K562 (cell line): ENCODE data around the gene SAE1. TPM values are rescaled to one million over a fixed set of nuclear protein-coding genes. Genes with fewer than 3 reads are reported as not detected.
A peak's percentile ranks its signal among the peaks of the same experiment; 100 is the strongest.

Source experiments
- BRCA1 ChIP-seq, 2 experiments: fragments of 450-650 bp in 1 of 2; sonication (generic) in 1 of 2; formaldehyde crosslinking in 1 of 2; IDR thresholded peaks; 2 replicates each; pipeline versions ENCODE4 v1.5.0 to v1.6.1; 2017 to 2020; ENCODE audit warnings: mild to moderate bottlenecking in 1 of 2, missing genetic modification reagents in 1 of 2
- BRF1 ChIP-seq: IDR thresholded peaks from 3 replicates; pipeline ENCODE4 v1.6.1; 2011; ENCODE audit warnings: borderline replicate concordance, mild to moderate bottlenecking; ENCODE audit not compliant: insufficient read length; ENCODE audit errors: extremely low read depth
- CBFA2T2 ChIP-seq: fragments of 450-650 bp; conservative IDR thresholded peaks from 2 replicates; pipeline ENCODE4 v1.6.1; 2017; ENCODE audit warnings: mild to moderate bottlenecking
- FOSL1 ChIP-seq: fragments of 200-800 bp; sonication (Bioruptor generic); conservative IDR thresholded peaks from 2 replicates; pipeline ENCODE4 v1.6.1; 2016; ENCODE audit warnings: missing genetic modification characterization, missing compliant biosample characterization
- HDAC6 ChIP-seq: IDR thresholded peaks from 2 replicates; pipeline ENCODE4 v1.6.1; 2012; ENCODE audit warnings: low read depth, mild to moderate bottlenecking, control low read depth, inconsistent platforms, low read length, moderate library complexity
- HNRNPLL ChIP-seq: fragments of 200-400 bp; formaldehyde crosslinking; IDR thresholded peaks from 2 replicates; pipeline ENCODE4 v1.6.1; 2017; ENCODE audit warnings: low read length, low read depth, mild to moderate bottlenecking; ENCODE audit not compliant: poor library complexity, severe bottlenecking
- HSF4 ChIP-seq: fragments of 250-450 bp; sonication (Bioruptor Pico); IDR thresholded peaks from 2 replicates; pipeline ENCODE4 v2.1.2; 2022; ENCODE audit warnings: mild to moderate bottlenecking, moderate library complexity, borderline replicate concordance
- KDM4B ChIP-seq, 2 experiments: fragments of 450-650 bp in 1 of 2; sonication (generic) in 1 of 2; IDR thresholded peaks; 2 replicates each; pipeline ENCODE4 v1.6.1; 2016 to 2017; ENCODE audit warnings: borderline replicate concordance in 2 of 2, antibody characterized with exemption in 1 of 2, low read depth in 1 of 2, mild to moderate bottlenecking in 1 of 2
- MXD1 ChIP-seq: fragments of 250-450 bp; sonication (Bioruptor Pico); IDR thresholded peaks from 2 replicates; pipeline ENCODE4 v1.8.0; 2021; ENCODE audit warnings: borderline replicate concordance, mild to moderate bottlenecking, moderate library complexity; ENCODE audit not compliant: poor library complexity, severe bottlenecking
- NFRKB ChIP-seq: fragments of 450-650 bp; IDR thresholded peaks from 2 replicates; pipeline ENCODE4 v1.6.1; 2016; ENCODE audit warnings: low read depth
- NR1H2 ChIP-seq: sonication (generic); formaldehyde crosslinking; IDR thresholded peaks from 2 replicates; pipeline ENCODE4 v1.4.0; 2020; ENCODE audit warnings: mild to moderate bottlenecking, missing genetic modification reagents
- PHF21A ChIP-seq: fragments of 450-650 bp; IDR thresholded peaks from 2 replicates; pipeline ENCODE4 v1.6.1; 2017; ENCODE audit warnings: low read depth, borderline replicate concordance
- PHTF2 ChIP-seq: fragments of 250-450 bp; sonication (Bioruptor Pico); IDR thresholded peaks from 2 replicates; pipeline ENCODE4 v1.5.0; 2021; ENCODE audit warnings: mild to moderate bottlenecking
- RAD51 ChIP-seq: fragments of 450-650 bp; IDR thresholded peaks from 2 replicates; pipeline ENCODE4 v1.7.1; 2016; ENCODE audit warnings: low read depth, mild to moderate bottlenecking, borderline replicate concordance
- SRF ChIP-seq, 2 experiments: fragments of 250-450, 450-650 bp in 1 of 2; sonication (Bioruptor Pico) in 1 of 2; sonication (generic) in 1 of 2; formaldehyde crosslinking; IDR thresholded peaks; 2 replicates each; pipeline versions ENCODE4 v1.5.0 to v1.5.1; 2020 to 2022; ENCODE audit warnings: mild to moderate bottlenecking in 1 of 2, missing genetic modification reagents in 1 of 2
- TEAD4 ChIP-seq, 2 experiments: sonication (generic) in 1 of 2; formaldehyde crosslinking in 1 of 2; IDR thresholded peaks; 2 replicates each; pipeline versions ENCODE4 v1.6.1 to v1.8.0; 2012 to 2022; ENCODE audit warnings: borderline replicate concordance in 1 of 2, inconsistent platforms in 1 of 2, low read length in 1 of 2, mild to moderate bottlenecking in 1 of 2, missing genetic modification reagents in 1 of 2
- UBTF ChIP-seq, 2 experiments: IDR thresholded peaks; 2 replicates each; pipeline ENCODE4 v1.6.1; 2012; ENCODE audit warnings: improper control_type of control experiment in 2 of 2, low read depth in 2 of 2, low read length in 2 of 2, borderline replicate concordance in 1 of 2
- XRCC5 ChIP-seq: fragments of 200-400 bp; formaldehyde crosslinking; IDR thresholded peaks from 2 replicates; pipeline ENCODE4 v1.6.1; 2017; ENCODE audit warnings: low read depth, mild to moderate bottlenecking, low read length
- ZFP36 ChIP-seq: fragments of 150-350 bp; IDR thresholded peaks from 2 replicates; pipeline ENCODE4 v1.6.1; 2018; ENCODE audit warnings: low read length, low read depth; ENCODE audit not compliant: partially characterized antibody
- ZNF436 ChIP-seq: fragments of 250-450, 450-650 bp; sonication (Bioruptor Pico); formaldehyde crosslinking; IDR thresholded peaks from 2 replicates; pipeline ENCODE4 v1.7.0; 2020; ENCODE audit warnings: mild to moderate bottlenecking
- ZNF76 ChIP-seq: fragments of 250-450 bp; sonication (Bioruptor Pico); IDR thresholded peaks from 2 replicates; pipeline ENCODE4 v1.4.0; 2020; ENCODE audit warnings: mild to moderate bottlenecking, moderate library complexity, borderline replicate concordance
- polyA plus RNA-seq, 8 experiments: library from polyadenylated mRNA; depleted of rRNA in 4 of 8; stranded (reverse) in 5 of 8; unstranded in 3 of 8; fragments of >200 nt; fragmentation: Nextera tagmentation in 2 of 8; fragmentation: Illumina TruSeq in 1 of 8; extraction: Ambion mirVana in 2 of 8; extraction: Trizol in 1 of 8; gene quantifications; 2 replicates each; pipeline versions ENCODE4 v1.2.1 to v1.2.3, GENCODE V29; 2011 to 2014; ENCODE audit warnings: inconsistent platforms in 1 of 8, missing spikeins in 1 of 8
- total RNA-seq, 7 experiments: library from RNA; depleted of rRNA in 6 of 7; stranded (reverse); fragments of >200 nt in 6 of 7; fragmentation: Illumina TruSeq in 2 of 7; extraction: Trizol in 2 of 7; gene quantifications; 2 replicates each; pipeline versions ENCODE4 v1.2.1 to v1.2.3, GENCODE V29; 2011 to 2021; ENCODE audit warnings: low replicate concordance in 1 of 7
- TF ChIP-seq, protein P1 (sequence below): sonication (generic); formaldehyde crosslinking; IDR thresholded peaks from 2 replicates; pipeline ENCODE4 v1.9.0; 2022; ENCODE audit warnings: mild to moderate bottlenecking, missing genetic modification reagents
- TF ChIP-seq, protein P2 (sequence below): fragments of 250-450 bp; sonication (Bioruptor Pico); IDR thresholded peaks from 2 replicates; pipeline ENCODE4 v1.5.0; 2020; ENCODE audit warnings: mild to moderate bottlenecking

The SAE1 gene
- total and polyA plus RNA-seq, 9 of the 15 experiments (the other 6 are each of a cell fraction or from before 2014, with no cell fraction given): 82.8 to 299 (median 217) TPM

DNA sequence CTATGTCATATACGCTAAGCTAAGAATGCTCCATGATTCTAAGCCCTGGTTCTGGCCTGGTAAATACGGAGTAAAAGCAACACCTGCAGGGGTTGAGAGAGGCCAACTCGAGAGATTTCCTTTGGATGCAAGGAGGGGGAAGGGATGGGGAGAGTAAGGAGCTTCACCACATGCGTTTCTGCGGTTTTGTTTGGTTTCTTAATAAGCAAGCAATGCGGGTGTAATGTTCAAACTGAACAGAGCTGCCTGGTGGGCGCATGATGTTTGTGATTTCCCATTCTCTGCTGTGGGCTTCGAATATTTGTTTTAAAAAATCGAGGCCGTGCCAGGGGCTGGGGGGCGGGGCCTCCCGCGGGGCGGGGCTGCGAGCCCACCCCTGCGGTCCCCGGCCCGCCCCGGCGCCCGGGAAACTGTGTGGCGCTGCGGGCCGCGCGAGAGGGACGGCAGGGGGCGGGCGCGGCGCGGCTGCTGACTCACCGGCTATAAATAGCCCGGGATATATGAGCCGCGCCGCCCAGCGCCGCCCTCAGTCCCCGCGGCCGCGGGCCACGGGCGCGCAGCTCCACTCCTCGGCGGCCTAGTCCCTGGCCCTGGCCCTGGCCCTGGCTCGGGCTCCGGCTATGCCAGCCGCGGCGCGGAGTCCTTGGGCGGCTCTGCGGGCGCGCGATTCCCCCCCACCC lies 95.3 kb downstream of the SAE1 start (continued):
- TF ChIP-seq UBTF (IDR thresholded peaks at IDR 0.05; ENCODE audit: borderline replicate concordance in 1 of 2, low read depth in 2 of 2, low read length in 2 of 2) (peak; percentile 35 to 94; a peak in 2 of 4 replicates), HSF4 (no peak), BRF1 (no peak), HNRNPLL (no peak), PHF21A (no peak), CBFA2T2 (no peak), SRF (CRISPR knock-in tag; IDR thresholded peaks at IDR 0.05) (no peak), BRCA1 (IDR thresholded peaks at IDR 0.05) (no peak), BRCA1 (CRISPR knock-in tag; IDR thresholded peaks at IDR 0.05) (no peak), TEAD4 (IDR thresholded peaks at IDR 0.05; ENCODE audit: low read length) (peak; percentile 36), TEAD4 (CRISPR knock-in tag; IDR thresholded peaks at IDR 0.05; ENCODE audit: borderline replicate concordance) (no peak), ZNF436 (0 out of 2 replicates have a peak, but pooled peaks have one; percentile 54), XRCC5 (no peak), FOSL1 (peak; percentile 96), NFRKB (no peak; the same call in 1 of the 2 replicates), NR1H2 (no peak; the same call in 1 of the 2 replicates), MXD1 (no peak), ZFP36 (no peak), KDM4B (IDR thresholded peaks at IDR 0.05; ENCODE audit: borderline replicate concordance in 2 of 2, low read depth in 1 of 2) (no peak), HDAC6 (0 out of 2 replicates have a peak, but pooled peaks have one; percentile 45), PHTF2 (no peak), ZNF76 (CRISPR knock-in tag) (peak; percentile 49; the same call in 1 of the 2 replicates), RAD51 (no peak)
- TF ChIP-seq, protein P1, sequence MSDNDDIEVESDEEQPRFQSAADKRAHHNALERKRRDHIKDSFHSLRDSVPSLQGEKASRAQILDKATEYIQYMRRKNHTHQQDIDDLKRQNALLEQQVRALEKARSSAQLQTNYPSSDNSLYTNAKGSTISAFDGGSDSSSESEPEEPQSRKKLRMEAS (CRISPR knock-in tag): peak; percentile 54; the same call in 1 of the 2 replicates
- TF ChIP-seq, protein P2, sequence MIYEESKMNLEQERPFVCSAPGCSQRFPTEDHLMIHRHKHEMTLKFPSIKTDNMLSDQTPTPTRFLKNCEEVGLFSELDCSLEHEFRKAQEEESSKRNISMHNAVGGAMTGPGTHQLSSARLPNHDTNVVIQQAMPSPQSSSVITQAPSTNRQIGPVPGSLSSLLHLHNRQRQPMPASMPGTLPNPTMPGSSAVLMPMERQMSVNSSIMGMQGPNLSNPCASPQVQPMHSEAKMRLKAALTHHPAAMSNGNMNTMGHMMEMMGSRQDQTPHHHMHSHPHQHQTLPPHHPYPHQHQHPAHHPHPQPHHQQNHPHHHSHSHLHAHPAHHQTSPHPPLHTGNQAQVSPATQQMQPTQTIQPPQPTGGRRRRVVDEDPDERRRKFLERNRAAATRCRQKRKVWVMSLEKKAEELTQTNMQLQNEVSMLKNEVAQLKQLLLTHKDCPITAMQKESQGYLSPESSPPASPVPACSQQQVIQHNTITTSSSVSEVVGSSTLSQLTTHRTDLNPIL (CRISPR knock-in tag): no peak
